Esophagus muscularis mucosa (tissue), 4 donors: ENCODE measurements around the gene HNRNPL. TPM values are rescaled to one million over a fixed set of nuclear protein-coding genes. Genes with fewer than 3 reads are reported as not detected.

Experiments
- DNase-seq: peaks from one replicate; pipeline ENCODE4 v3.0.0-alpha.2; 2017; ENCODE audit errors: extremely low spot score
- H3K27ac ChIP-seq, 4 donors: fragments of 200-600 bp; sonication (generic); replicated peaks in 1 of 4; 1 replicate in 3 of 4; 2 replicates in 1 of 4; pipeline ENCODE4 v1.5.1; 2016 to 2019; ENCODE audit warnings: mild to moderate bottlenecking in 1 of 4
- H3K27me3 ChIP-seq, 4 donors: fragments of 200-600 bp; sonication (generic); one replicate each; pipeline versions ENCODE4 v1.5.1 to v1.6.0; 2016 to 2019
- H3K36me3 ChIP-seq, 4 donors: fragments of 200-600 bp; sonication (generic); one replicate each; pipeline ENCODE4 v1.5.1; 2016 to 2019
- H3K4me1 ChIP-seq, 4 donors: fragments of 200-600 bp; sonication (generic); one replicate each; pipeline ENCODE4 v1.5.1; 2016 to 2019
- H3K4me3 ChIP-seq, 4 donors: fragments of 200-600 bp; sonication (generic); 1 replicate in 2 of 4; 2 replicates in 2 of 4; pipeline ENCODE4 v1.5.1; 2016 to 2019; ENCODE audit warnings: mild to moderate bottlenecking in 4 of 4, moderate library complexity in 1 of 4
- H3K9me3 ChIP-seq, 4 donors: fragments of 200-600 bp; sonication (generic); 1 replicate in 3 of 4; 2 replicates in 1 of 4; pipeline ENCODE4 v1.5.1; 2016 to 2019
- CTCF ChIP-seq, 3 experiments: fragments of 200-600 bp in 2 of 3; fragments of 450-650 bp in 1 of 3; sonication (generic) in 2 of 3; IDR thresholded peaks; one replicate each; pipeline ENCODE4 v1.5.1; 2017 to 2019; ENCODE audit warnings: antibody characterized with exemption in 3 of 3, mild to moderate bottlenecking in 2 of 3, moderate library complexity in 1 of 3
- EP300 ChIP-seq: sonication (generic); formaldehyde crosslinking; IDR thresholded peaks from one replicate; pipeline ENCODE4 v1.6.1; 2017; ENCODE audit warnings: antibody characterized with exemption
- POLR2A ChIP-seq: fragments of 450-650 bp; IDR thresholded peaks from one replicate; pipeline ENCODE4 v1.6.1; 2017; ENCODE audit warnings: antibody characterized with exemption, moderate library complexity, mild to moderate bottlenecking, low read depth
- POLR2AphosphoS5 ChIP-seq, 2 donors: sonication (generic); formaldehyde crosslinking; IDR thresholded peaks; one replicate each; pipeline ENCODE4 v1.6.1; 2017; ENCODE audit warnings: antibody characterized with exemption in 2 of 2
- WGBS: methylation state at CpG from one replicate; pipeline ENCODE4 v1.1.5; 2018; 5-methylcytosine and 5-hydroxymethylcytosine counted together
- intact Hi-C: fragments of 100-400 bp; cut with DNase I; formaldehyde crosslinking; loops from one replicate; pipeline ENCODE4 v1.15.1; 2023
- total RNA-seq, 4 donors: library from RNA; depleted of rRNA; stranded (reverse); fragments of >200 nt; gene quantifications; one replicate each; pipeline versions ENCODE4 v1.1.0 to v1.2.1, GENCODE V29; 2016

The HNRNPL gene
- total RNA-seq, 4 donors from 2014 or later = 126 to 202 (median 180) TPM

GRCh38 chr19:38813323-38813722 lies 36.5 kb downstream of the HNRNPL start:
- DNase-seq = no peak
- TF ChIP-seq EP300 (no peak), CTCF (IDR thresholded peaks at IDR 0.05) (no peak), POLR2A (no peak), POLR2AphosphoS5 (IDR thresholded peaks at IDR 0.05) (no peak)
- Histone ChIP-seq H3K36me3 (peaks cover 28 to 39% (median 37%) of the 10 kb centered on the region in 4 donors), H3K9me3 (no peaks in the 10 kb centered on the region), H3K4me3 (no peak overlapping the region), H3K27me3 (no peaks in the 10 kb centered on the region), H3K4me1 (no peaks in the 10 kb centered on the region), H3K27ac (no peak overlapping the region)
- intact Hi-C loops = no loop called here
- WGBS = 86% methylated on average over 6 of the region's 6 CpGs

- intact Hi-C loops = no loop called here
- Histone ChIP-seq H3K4me1 (no peaks in the 10 kb centered on the region), H3K9me3 (no peaks in the 10 kb centered on the region), H3K27ac (no peak within 1 kb of the TSS), H3K36me3 (peaks cover 28 to 36% (median 33%) of the 10 kb centered on the region in 4 donors), H3K27me3 (no peaks in the 10 kb centered on the region), H3K4me3 (no peak within 1 kb of the TSS)
- no peak for DNase-seq
- TF ChIP-seq EP300 = no peak
- TF ChIP-seq POLR2A = no peak
- TF ChIP-seq POLR2AphosphoS5 (IDR thresholded peaks at IDR 0.05) = no peak
- TF ChIP-seq CTCF (IDR thresholded peaks at IDR 0.05) = no peak
- WGBS = 87% methylated on average over 15 of the region's 15 CpGs
These were observed 36.9 kb downstream of the HNRNPL start, which contains the start of gene LGALS4 for GRCh38 chr19:38812841-38813320. Gene LGALS4, minus strand, starts transcription at chr19:38812945. Its CDS starts 59 bp downstream, at chr19:38812886.

GRCh38 chr19:38812009-38812840 lies 37.6 kb downstream of the HNRNPL start:
- no peak for DNase-seq
- Histone ChIP-seq H3K36me3 (peaks cover 25 to 29% (median 27%) of the 10 kb centered on the region in 4 donors), H3K27ac (no peak overlapping the region), H3K4me1 (no peaks in the 10 kb centered on the region), H3K4me3 (no peak overlapping the region), H3K27me3 (no peaks in the 10 kb centered on the region), H3K9me3 (no peaks in the 10 kb centered on the region)
- intact Hi-C loops = no loop called here
- 87% methylated on average over 17 of the region's 18 CpGs for WGBS
- TF ChIP-seq POLR2AphosphoS5 (IDR thresholded peaks at IDR 0.05) = no peak
- TF ChIP-seq CTCF (IDR thresholded peaks at IDR 0.05) = no peak
- TF ChIP-seq POLR2A = no peak
- no peak for TF ChIP-seq EP300

GRCh38 chr19:38809592-38810252 lies 40.1 kb downstream of the HNRNPL start:
- Histone ChIP-seq H3K9me3 (no peaks in the 10 kb centered on the region), H3K4me1 (peaks cover 0 to 4% (median 0%) of the 10 kb centered on the region in 4 donors), H3K27ac (no peak overlapping the region), H3K27me3 (no peaks in the 10 kb centered on the region), H3K36me3 (peaks cover 1 to 12% (median 2%) of the 10 kb centered on the region in 4 donors), H3K4me3 (no peak overlapping the region)
- WGBS = 98% methylated on average over 8 of the region's 8 CpGs
- intact Hi-C loops = no loop called here
- no peak for DNase-seq
- no peak for TF ChIP-seq CTCF (IDR thresholded peaks at IDR 0.05)
- no peak for TF ChIP-seq POLR2AphosphoS5 (IDR thresholded peaks at IDR 0.05)
- TF ChIP-seq POLR2A = no peak
- no peak for TF ChIP-seq EP300
